Ishikawa (cell line): ENCODE data around the gene SPAG9.

Source experiments
- CEBPB ChIP-seq: IDR thresholded peaks from 2 replicates; pipeline ENCODE4 v1.6.1; 2012
- NFIC ChIP-seq: IDR thresholded peaks from 2 replicates; pipeline ENCODE4 v1.6.1; 2012
- TEAD4 ChIP-seq: IDR thresholded peaks from 2 replicates; pipeline ENCODE4 v1.6.1; 2012
- TF ChIP-seq, protein P1 (sequence below): IDR thresholded peaks from 2 replicates; pipeline ENCODE4 v1.6.1; 2012; ENCODE audit warnings: low read depth, mild to moderate bottlenecking

DNA sequence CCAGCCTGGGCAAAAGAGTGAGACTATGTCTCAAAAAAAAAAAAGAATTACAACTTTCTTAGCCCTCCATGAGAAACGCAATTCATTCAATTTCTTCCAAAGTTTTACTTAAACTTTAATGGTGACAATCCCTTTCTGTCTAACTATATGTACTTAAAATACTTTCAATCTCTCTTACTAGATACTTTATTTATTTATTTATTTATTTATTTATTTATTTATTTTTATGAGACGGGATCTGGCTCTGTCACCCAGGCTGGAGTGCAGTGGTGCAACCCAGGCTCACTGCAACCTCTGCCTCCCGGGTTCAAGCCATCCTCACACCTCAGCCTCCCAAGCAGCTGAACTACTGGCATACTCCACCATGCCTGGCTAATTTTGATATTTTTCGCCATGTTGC, 108.1 kb downstream of the SPAG9 start:
- TF ChIP-seq CEBPB (no peak), TEAD4 (no peak), NFIC (no peak)
- TF ChIP-seq, protein P1, sequence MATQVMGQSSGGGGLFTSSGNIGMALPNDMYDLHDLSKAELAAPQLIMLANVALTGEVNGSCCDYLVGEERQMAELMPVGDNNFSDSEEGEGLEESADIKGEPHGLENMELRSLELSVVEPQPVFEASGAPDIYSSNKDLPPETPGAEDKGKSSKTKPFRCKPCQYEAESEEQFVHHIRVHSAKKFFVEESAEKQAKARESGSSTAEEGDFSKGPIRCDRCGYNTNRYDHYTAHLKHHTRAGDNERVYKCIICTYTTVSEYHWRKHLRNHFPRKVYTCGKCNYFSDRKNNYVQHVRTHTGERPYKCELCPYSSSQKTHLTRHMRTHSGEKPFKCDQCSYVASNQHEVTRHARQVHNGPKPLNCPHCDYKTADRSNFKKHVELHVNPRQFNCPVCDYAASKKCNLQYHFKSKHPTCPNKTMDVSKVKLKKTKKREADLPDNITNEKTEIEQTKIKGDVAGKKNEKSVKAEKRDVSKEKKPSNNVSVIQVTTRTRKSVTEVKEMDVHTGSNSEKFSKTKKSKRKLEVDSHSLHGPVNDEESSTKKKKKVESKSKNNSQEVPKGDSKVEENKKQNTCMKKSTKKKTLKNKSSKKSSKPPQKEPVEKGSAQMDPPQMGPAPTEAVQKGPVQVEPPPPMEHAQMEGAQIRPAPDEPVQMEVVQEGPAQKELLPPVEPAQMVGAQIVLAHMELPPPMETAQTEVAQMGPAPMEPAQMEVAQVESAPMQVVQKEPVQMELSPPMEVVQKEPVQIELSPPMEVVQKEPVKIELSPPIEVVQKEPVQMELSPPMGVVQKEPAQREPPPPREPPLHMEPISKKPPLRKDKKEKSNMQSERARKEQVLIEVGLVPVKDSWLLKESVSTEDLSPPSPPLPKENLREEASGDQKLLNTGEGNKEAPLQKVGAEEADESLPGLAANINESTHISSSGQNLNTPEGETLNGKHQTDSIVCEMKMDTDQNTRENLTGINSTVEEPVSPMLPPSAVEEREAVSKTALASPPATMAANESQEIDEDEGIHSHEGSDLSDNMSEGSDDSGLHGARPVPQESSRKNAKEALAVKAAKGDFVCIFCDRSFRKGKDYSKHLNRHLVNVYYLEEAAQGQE = no peak
